ENCODE data around the gene UFSP2. TPM values are rescaled to one million over a fixed set of nuclear protein-coding genes. Genes with fewer than 3 reads are reported as not detected.

Gene UFSP2
- total RNA-seq, 1 donor from 2014 or later, result 38.0 TPM

GRCh38 chr4:185359767-185360446 is 65.9 kb downstream of the UFSP2 start:
- no peak overlapping the region for H3K4me3 Mint-ChIP-seq (ENCODE audit: unreplicated experiment)
- no peaks in the 10 kb centered on the region for H3K9me3 Mint-ChIP-seq (ENCODE audit: unreplicated experiment)
- TF ChIP-seq CTCF (IDR thresholded peaks at IDR 0.05; ENCODE audit: partially characterized antibody, unreplicated experiment), result no peak
- H3K27me3 Mint-ChIP-seq (ENCODE audit: unreplicated experiment), result no peaks in the 10 kb centered on the region
- DNase-seq, result no peak
- H3K36me3 Mint-ChIP-seq (ENCODE audit: unreplicated experiment), result no peaks in the 10 kb centered on the region
- no peak overlapping the region for H3K27ac Mint-ChIP-seq (ENCODE audit: unreplicated experiment)
- H3K4me1 Mint-ChIP-seq (ENCODE audit: low read depth, unreplicated experiment), result peaks cover 18% of the 10 kb centered on the region

GRCh38 chr4:185358959-185359358 is 66.8 kb downstream of the UFSP2 start:
- DNase-seq, result no peak
- H3K4me3 Mint-ChIP-seq (ENCODE audit: unreplicated experiment), result no peak overlapping the region
- no peaks in the 10 kb centered on the region for H3K36me3 Mint-ChIP-seq (ENCODE audit: unreplicated experiment)
- H3K27me3 Mint-ChIP-seq (ENCODE audit: unreplicated experiment), result no peaks in the 10 kb centered on the region
- H3K4me1 Mint-ChIP-seq (ENCODE audit: low read depth, unreplicated experiment), result peaks cover 18% of the 10 kb centered on the region
- H3K9me3 Mint-ChIP-seq (ENCODE audit: unreplicated experiment), result no peaks in the 10 kb centered on the region
- TF ChIP-seq CTCF (IDR thresholded peaks at IDR 0.05; ENCODE audit: partially characterized antibody, unreplicated experiment), result no peak
- no peak overlapping the region for H3K27ac Mint-ChIP-seq (ENCODE audit: unreplicated experiment)

- no peak for TF ChIP-seq CTCF (IDR thresholded peaks at IDR 0.05; ENCODE audit: partially characterized antibody, unreplicated experiment)
- DNase-seq, result no peak
- Mint-ChIP-seq H3K27ac (ENCODE audit: unreplicated experiment) (no peak overlapping the region), H3K4me3 (ENCODE audit: unreplicated experiment) (no peak overlapping the region), H3K27me3 (ENCODE audit: unreplicated experiment) (no peaks in the 10 kb centered on the region), H3K36me3 (ENCODE audit: unreplicated experiment) (no peaks in the 10 kb centered on the region), H3K4me1 (ENCODE audit: low read depth, unreplicated experiment) (peaks cover 18% of the 10 kb centered on the region), H3K9me3 (ENCODE audit: unreplicated experiment) (no peaks in the 10 kb centered on the region)
Measured at GRCh38 chr4:185358514-185358913, 67.2 kb downstream of the UFSP2 start.

- no peak overlapping the region for H3K4me3 Mint-ChIP-seq (ENCODE audit: unreplicated experiment)
- TF ChIP-seq CTCF (IDR thresholded peaks at IDR 0.05; ENCODE audit: partially characterized antibody, unreplicated experiment), result no peak
Measured at GRCh38 chr4:185357733-185358440, 67.9 kb downstream of the UFSP2 start.

GRCh38 chr4:185357211-185357610 is 68.6 kb downstream of the UFSP2 start:
- H3K27ac Mint-ChIP-seq (ENCODE audit: unreplicated experiment), result no peak overlapping the region

More at GRCh38 chr4:185357733-185358440, 67.9 kb downstream of the UFSP2 start:
- Mint-ChIP-seq H3K9me3 (ENCODE audit: unreplicated experiment) (no peaks in the 10 kb centered on the region), H3K4me1 (ENCODE audit: low read depth, unreplicated experiment) (peaks cover 12% of the 10 kb centered on the region), H3K36me3 (ENCODE audit: unreplicated experiment) (no peaks in the 10 kb centered on the region), H3K27me3 (ENCODE audit: unreplicated experiment) (no peaks in the 10 kb centered on the region), H3K27ac (ENCODE audit: unreplicated experiment) (no peak overlapping the region)
- DNase-seq, result no peak

More at GRCh38 chr4:185357211-185357610, 68.6 kb downstream of the UFSP2 start:
- Mint-ChIP-seq H3K4me1 (ENCODE audit: low read depth, unreplicated experiment) (peaks cover 13% of the 10 kb centered on the region), H3K9me3 (ENCODE audit: unreplicated experiment) (no peaks in the 10 kb centered on the region), H3K4me3 (ENCODE audit: unreplicated experiment) (no peak overlapping the region), H3K27me3 (ENCODE audit: unreplicated experiment) (no peaks in the 10 kb centered on the region), H3K36me3 (ENCODE audit: unreplicated experiment) (no peaks in the 10 kb centered on the region)
- DNase-seq, result no peak
- no peak for TF ChIP-seq CTCF (IDR thresholded peaks at IDR 0.05; ENCODE audit: partially characterized antibody, unreplicated experiment)

All from glutamatergic neuron (in vitro differentiated cells).